HL-60 (cell line): Measurements from ENCODE around the gene BTBD9.

Source experiments
- DNase-seq, 2 experiments: peaks; one replicate each; pipeline ENCODE4 v3.0.0-alpha.2; 2010 to 2020; ENCODE audit warnings: low read depth in 1 of 2, low spot score in 1 of 2
- H3K27ac ChIP-seq: fragments of 250-450 bp; sonication (Bioruptor Pico); replicated peaks from 2 replicates; pipeline ENCODE4 v1.5.1; 2020; ENCODE audit warnings: mild to moderate bottlenecking, moderate library complexity
- H3K27me3 ChIP-seq: fragments of 250-450 bp; sonication (Bioruptor Pico); 2 replicates; pipeline ENCODE4 v1.5.1; 2021; ENCODE audit warnings: mild to moderate bottlenecking, moderate library complexity; ENCODE audit not compliant: insufficient read depth, poor library complexity, severe bottlenecking
- H3K4me3 ChIP-seq: replicated peaks from 2 replicates; pipeline ENCODE4 v1.5.1; 2011; ENCODE audit warnings: mild to moderate bottlenecking, control low read depth, low read length; ENCODE audit not compliant: insufficient read depth
- GABPA ChIP-seq: IDR thresholded peaks from 2 replicates; pipeline ENCODE4 v1.6.1; 2012; ENCODE audit warnings: low read depth
- POLR2AphosphoS5 ChIP-seq: IDR thresholded peaks from 2 replicates; pipeline ENCODE4 v1.6.1; 2012; ENCODE audit warnings: low read depth
- SPI1 ChIP-seq: IDR thresholded peaks from 2 replicates; pipeline ENCODE4 v1.6.1; 2012; ENCODE audit warnings: low read depth, mild to moderate bottlenecking, borderline replicate concordance
- TF ChIP-seq, protein P1 (sequence below): IDR thresholded peaks from one replicate; pipeline ENCODE4 v1.5.1; 2011; ENCODE audit warnings: low read length, control low read depth, inconsistent platforms; ENCODE audit not compliant: insufficient read depth
- TF ChIP-seq, protein P2 (sequence below): IDR thresholded peaks from 2 replicates; pipeline ENCODE4 v1.6.1; 2012; ENCODE audit warnings: low read depth; ENCODE audit not compliant: insufficient replicate concordance

BTBD9 gene

DNA sequence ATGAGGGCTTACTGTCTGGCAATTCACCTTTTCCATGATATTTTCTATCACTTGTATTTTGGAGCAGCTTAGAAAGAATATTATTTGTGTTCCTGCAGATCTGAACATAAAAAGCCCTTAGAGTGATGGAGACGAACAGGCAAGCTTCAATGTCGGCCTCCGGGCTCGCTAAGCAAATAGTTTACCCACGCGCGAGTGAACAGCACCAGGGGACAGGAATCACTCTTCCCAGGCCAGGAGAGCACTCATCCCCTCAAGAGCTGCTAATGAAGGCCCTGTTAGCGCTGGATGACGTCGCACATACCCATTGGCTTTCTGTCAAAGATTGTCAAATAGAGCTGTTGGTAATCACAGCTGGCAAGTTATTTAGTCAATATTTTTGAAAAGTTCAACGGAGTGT lies 424.5 kb downstream of the BTBD9 start:
- no peaks in the 10 kb centered on the region for H3K27me3 ChIP-seq
- DNase-seq = no peak
- H3K4me3 ChIP-seq = no peak overlapping the region
- TF ChIP-seq, protein P1, sequence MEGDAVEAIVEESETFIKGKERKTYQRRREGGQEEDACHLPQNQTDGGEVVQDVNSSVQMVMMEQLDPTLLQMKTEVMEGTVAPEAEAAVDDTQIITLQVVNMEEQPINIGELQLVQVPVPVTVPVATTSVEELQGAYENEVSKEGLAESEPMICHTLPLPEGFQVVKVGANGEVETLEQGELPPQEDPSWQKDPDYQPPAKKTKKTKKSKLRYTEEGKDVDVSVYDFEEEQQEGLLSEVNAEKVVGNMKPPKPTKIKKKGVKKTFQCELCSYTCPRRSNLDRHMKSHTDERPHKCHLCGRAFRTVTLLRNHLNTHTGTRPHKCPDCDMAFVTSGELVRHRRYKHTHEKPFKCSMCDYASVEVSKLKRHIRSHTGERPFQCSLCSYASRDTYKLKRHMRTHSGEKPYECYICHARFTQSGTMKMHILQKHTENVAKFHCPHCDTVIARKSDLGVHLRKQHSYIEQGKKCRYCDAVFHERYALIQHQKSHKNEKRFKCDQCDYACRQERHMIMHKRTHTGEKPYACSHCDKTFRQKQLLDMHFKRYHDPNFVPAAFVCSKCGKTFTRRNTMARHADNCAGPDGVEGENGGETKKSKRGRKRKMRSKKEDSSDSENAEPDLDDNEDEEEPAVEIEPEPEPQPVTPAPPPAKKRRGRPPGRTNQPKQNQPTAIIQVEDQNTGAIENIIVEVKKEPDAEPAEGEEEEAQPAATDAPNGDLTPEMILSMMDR = no peak
- no peak for TF ChIP-seq SPI1
- no peak for TF ChIP-seq POLR2AphosphoS5
- TF ChIP-seq GABPA = no peak
- TF ChIP-seq, protein P2, sequence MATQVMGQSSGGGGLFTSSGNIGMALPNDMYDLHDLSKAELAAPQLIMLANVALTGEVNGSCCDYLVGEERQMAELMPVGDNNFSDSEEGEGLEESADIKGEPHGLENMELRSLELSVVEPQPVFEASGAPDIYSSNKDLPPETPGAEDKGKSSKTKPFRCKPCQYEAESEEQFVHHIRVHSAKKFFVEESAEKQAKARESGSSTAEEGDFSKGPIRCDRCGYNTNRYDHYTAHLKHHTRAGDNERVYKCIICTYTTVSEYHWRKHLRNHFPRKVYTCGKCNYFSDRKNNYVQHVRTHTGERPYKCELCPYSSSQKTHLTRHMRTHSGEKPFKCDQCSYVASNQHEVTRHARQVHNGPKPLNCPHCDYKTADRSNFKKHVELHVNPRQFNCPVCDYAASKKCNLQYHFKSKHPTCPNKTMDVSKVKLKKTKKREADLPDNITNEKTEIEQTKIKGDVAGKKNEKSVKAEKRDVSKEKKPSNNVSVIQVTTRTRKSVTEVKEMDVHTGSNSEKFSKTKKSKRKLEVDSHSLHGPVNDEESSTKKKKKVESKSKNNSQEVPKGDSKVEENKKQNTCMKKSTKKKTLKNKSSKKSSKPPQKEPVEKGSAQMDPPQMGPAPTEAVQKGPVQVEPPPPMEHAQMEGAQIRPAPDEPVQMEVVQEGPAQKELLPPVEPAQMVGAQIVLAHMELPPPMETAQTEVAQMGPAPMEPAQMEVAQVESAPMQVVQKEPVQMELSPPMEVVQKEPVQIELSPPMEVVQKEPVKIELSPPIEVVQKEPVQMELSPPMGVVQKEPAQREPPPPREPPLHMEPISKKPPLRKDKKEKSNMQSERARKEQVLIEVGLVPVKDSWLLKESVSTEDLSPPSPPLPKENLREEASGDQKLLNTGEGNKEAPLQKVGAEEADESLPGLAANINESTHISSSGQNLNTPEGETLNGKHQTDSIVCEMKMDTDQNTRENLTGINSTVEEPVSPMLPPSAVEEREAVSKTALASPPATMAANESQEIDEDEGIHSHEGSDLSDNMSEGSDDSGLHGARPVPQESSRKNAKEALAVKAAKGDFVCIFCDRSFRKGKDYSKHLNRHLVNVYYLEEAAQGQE = no peak
- H3K27ac ChIP-seq = no peak overlapping the region

DNA sequence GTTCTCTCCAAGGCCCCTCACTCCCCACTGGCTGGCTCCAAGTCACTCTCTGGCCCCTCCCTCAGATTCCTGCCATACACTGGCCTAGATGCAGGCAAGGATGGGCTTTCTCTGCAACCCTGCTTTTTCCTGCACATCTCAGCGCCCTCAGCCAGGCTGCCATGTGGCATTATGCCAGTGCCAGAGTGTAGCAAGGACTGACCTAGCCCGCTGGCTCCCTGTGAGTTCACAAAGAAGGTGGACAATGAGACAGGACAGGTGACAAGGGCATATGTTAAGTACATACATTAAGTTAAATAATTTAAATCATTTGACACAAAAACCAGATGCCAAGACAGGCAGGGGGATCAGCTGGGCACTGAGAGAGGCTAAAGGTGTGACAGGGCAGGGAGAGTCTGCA lies 425.6 kb downstream of the BTBD9 start:
- DNase-seq = no peak
- Histone ChIP-seq H3K27me3 (no peaks in the 10 kb centered on the region), H3K4me3 (no peak overlapping the region), H3K27ac (no peak overlapping the region)
- no peak for TF ChIP-seq GABPA
- no peak for TF ChIP-seq POLR2AphosphoS5
- no peak for TF ChIP-seq SPI1
- TF ChIP-seq, protein P1 = no peak

DNA sequence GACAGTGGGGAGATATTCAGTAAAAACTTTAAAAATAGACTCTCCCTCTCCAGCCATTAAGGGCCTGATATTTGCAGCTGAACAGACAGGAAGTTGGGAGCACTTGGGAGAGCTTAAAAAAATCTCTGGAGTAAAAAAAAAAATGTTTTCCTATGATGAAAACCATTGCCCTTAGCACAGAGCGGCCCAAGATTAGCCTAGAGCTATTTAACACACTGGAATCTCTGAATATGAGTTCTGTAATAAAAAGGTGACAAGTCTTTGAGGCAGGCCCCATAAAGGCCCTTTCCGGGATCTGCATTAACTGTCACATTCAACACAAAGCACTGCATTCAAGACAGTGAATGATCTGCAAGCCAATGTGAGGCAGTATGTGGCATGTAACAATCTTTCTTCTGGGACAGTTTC lies 426.5 kb downstream of the BTBD9 start:
- Histone ChIP-seq H3K27me3 (no peaks in the 10 kb centered on the region), H3K4me3 (no peak overlapping the region), H3K27ac (no peak overlapping the region)
- TF ChIP-seq, protein P2 = no peak
- TF ChIP-seq POLR2AphosphoS5 (no peak), SPI1 (no peak), GABPA (no peak)
- TF ChIP-seq, protein P1 = no peak
- DNase-seq = no peak

DNA sequence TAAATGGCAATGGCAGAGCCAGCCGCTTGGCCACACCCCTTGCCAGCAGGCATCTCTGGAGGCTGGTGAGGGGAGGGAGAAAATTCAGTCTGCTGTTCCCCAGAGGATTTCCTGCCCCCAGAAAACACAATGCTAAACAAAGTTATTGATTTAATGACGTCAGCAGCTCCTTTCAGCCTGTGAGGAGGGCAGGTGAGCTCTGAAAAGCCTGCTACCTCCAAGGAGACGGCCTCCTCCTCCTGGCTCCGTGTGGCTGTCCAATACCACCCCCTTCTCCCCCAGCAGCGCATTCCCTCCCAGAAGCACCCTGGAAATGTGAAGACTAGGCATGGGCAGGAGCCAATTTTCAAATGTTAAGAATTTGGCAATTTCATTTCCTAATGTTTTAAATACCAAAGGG lies 427.1 kb downstream of the BTBD9 start:
- H3K27me3 ChIP-seq = no peaks in the 10 kb centered on the region
- no peak for TF ChIP-seq GABPA
- TF ChIP-seq SPI1 = no peak
- TF ChIP-seq, protein P1 = no peak
- TF ChIP-seq, protein P2 = no peak
- no peak for TF ChIP-seq POLR2AphosphoS5
- no peak overlapping the region for H3K4me3 ChIP-seq
- H3K27ac ChIP-seq = no peak overlapping the region
- DNase-seq = no peak
